LNCaP clone FGC (cell line): ENCODE data around the gene SEMA3G.

Experiments used
- DNase-seq: peaks from one replicate; pipeline ENCODE4 v3.0.0-alpha.2; 2011; ENCODE audit warnings: low read depth
- H3K4me3 ChIP-seq: 2 replicates; pipeline ENCODE4 v1.5.1; 2011; ENCODE audit warnings: mild to moderate bottlenecking, low read depth, low read length, control low read depth
- TF ChIP-seq, protein P1 (sequence below): IDR thresholded peaks from 2 replicates; pipeline ENCODE4 v1.5.1; 2012; ENCODE audit warnings: mild to moderate bottlenecking; ENCODE audit not compliant: control insufficient read depth, insufficient read depth; ENCODE audit errors: extremely low read depth

The SEMA3G gene

DNA sequence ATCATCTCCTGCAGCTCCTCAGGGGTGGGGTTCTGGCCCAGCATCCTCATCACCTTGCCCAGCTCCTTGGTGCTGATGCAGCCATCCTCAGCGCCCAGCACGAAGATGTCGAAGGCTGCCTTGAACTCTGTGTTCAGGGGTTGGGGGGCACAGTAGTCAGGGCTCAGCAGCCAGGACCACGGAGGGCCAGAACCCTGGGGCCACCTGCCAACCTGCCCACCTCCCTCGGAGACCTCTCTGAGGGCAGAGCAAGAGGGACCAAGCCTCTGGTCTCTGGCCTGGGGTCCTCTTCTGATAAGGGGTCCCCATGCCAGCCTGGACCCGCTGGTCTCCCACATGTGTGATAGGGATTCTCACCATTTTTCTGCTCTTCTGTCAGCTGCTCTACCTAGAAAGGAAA lies 7.2 kb upstream of the SEMA3G start:
- DNase-seq: no peak
- TF ChIP-seq, protein P1, sequence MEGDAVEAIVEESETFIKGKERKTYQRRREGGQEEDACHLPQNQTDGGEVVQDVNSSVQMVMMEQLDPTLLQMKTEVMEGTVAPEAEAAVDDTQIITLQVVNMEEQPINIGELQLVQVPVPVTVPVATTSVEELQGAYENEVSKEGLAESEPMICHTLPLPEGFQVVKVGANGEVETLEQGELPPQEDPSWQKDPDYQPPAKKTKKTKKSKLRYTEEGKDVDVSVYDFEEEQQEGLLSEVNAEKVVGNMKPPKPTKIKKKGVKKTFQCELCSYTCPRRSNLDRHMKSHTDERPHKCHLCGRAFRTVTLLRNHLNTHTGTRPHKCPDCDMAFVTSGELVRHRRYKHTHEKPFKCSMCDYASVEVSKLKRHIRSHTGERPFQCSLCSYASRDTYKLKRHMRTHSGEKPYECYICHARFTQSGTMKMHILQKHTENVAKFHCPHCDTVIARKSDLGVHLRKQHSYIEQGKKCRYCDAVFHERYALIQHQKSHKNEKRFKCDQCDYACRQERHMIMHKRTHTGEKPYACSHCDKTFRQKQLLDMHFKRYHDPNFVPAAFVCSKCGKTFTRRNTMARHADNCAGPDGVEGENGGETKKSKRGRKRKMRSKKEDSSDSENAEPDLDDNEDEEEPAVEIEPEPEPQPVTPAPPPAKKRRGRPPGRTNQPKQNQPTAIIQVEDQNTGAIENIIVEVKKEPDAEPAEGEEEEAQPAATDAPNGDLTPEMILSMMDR: no peak
- no peak overlapping the region for H3K4me3 ChIP-seq

DNA sequence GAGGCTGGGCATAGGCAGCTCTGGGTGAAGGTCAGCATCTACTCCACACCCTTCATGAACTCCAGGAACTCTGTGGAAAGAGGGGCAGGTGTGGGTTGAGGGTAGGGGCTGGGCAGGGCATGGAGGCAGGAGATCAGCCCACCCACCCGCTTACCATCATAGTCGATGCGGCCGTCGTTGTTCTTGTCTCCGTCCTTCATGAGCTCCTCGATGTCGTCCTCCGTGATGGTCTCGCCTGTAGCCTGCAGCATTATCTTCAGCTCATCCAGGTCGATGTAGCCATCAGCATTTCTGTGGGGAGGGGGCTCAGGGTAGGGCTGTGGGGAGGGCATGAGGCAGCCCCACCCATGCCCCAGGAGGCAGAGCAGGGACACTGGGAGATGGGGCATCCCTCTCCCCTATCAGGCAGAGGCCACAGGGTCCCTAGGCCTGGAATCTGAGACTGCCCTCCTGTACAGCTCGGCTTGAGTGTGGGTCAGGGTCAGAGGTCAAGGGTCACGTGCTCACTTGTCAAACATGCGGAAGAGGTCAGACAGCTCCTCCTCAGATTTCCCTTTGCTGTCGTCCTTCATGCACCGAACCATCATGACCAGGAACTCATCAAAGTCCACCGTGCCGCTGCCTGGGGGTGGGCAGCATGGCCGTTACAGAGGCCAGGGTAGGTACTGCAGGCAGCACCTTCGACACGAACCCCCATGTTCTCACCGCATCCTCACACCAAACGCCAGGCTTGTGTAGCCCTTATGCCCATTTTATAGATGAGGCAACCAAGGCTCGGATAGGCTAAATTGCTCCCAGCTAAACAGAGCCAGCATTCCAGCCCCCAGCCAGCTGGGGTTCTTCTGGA lies 6.6 kb upstream of the SEMA3G start:
- DNase-seq: no peak
- no peak overlapping the region for H3K4me3 ChIP-seq
- TF ChIP-seq, protein P1: no peak

DNA sequence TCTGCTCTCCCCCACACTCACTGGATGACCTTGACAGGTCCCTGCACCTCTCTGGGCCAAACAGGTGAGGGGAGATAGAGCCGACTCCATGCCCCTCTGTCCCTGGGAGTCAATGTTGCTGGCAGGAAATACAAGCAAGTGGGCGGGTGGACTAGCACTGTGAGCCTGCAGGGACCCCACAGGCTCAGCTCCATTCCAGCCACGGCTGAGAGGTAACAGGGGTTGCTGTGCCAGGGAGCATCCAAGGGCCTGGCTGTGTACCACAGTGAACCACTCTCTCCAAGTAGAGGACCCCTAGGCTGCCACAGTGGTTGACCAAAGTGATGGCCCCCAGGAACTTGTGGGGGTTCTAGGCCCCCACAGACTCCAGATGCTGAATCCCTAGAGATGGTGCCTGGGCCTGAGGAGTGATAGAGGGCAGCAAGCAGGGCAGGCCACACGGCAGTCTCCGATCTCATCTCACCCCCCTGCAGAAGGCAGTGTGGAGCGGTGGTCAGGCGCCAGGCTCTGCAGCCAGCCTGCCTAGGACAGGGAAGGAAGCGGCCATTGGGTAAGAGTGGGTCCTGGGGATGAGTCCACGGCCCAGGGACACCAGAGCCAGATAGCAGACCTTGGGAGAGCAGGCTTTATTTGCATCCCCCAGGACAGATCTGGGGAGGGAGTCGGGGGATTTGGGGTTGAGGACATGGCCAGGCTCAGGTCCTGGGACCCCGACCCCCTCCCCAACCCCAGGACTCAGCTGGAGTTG lies 5.8 kb upstream of the SEMA3G start:
- TF ChIP-seq, protein P1: no peak
- no peak for DNase-seq
- H3K4me3 ChIP-seq: no peak overlapping the region

DNA sequence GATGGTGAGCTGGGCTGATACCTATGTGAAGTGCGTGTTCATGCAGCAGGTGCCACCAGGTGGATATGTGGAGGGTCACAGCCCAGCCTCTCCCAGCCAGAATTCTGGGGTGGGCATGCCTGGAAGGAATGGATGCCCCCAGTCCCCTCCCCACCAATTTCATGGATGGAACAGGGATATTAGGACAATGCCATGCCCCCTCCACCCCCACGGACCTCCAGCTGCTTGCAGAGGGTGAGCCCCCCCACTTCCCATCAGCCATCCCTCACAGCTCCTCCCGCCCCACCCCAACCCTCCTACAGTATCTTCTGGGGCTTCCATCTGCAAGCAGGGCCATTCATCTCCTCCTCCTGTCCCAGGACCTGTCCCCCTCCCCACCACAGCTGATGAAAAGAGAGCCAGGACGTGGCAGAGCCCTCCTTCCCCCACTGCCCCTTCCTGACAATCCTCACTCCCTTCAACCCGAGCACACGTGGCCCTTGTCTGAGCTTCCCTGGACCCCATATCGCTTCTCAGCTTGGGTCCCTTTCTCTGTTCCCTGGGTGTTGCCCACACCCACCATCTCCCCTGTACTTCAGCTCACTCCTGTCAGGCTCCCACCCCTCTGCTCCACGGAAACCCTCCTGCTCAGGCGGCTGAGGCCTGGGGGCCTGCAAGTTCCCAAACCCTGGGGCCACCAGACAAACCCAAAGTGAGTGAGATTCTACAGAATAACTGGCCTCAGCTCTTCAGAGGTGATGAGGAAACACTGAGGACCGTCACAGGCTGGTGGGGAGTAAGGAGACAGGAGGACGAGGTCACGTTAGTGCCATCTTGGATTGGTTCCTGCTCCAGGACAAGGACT lies 2.8 kb upstream of the SEMA3G start:
- TF ChIP-seq, protein P1: no peak
- DNase-seq: no peak
- H3K4me3 ChIP-seq: no peak overlapping the region

DNA sequence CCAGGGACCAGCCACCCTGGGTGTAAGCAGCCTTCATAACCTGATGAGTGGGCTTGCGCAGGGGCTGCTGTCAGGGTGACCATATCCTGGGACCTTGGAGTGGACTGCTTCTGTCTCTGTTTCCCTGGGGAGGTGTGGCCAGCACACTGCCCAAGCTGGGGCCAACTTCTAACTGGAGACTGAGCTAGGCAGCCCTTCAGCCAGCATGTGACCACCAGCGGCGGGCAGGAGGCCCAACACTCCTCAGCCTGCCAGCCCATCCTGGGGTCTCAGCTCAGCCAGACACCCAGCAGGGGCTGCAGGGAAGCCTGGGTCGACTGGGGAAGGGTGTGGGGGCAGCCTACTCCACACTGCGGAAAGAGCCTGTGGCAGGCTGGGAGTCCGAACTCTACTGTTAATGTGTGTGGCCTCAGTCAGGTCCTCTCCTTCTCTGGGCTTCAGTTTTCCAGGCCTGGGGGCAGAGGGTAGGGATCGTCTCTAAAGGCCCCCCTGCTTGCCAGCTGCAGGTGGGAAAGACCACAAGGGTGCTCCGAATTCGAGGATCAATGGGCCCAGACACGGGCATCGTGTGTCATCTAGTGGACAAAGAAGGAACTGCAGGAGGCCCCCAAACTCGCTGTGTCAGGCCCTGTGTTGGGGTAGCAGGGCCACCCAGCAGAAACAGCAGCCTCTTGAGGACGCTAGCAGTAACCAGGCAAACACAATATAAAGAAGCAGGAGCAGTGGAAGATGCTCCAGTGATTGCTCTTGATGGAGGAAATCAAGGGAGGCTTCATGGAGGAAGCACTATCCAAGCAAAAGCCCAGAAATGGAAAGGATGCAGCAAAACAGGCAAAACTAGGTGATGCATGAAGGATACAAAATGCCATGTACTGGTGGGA lies 2.0 kb upstream of the SEMA3G start:
- TF ChIP-seq, protein P1: peak; percentile 84
- DNase-seq: no peak
- no peak overlapping the region for H3K4me3 ChIP-seq

DNA sequence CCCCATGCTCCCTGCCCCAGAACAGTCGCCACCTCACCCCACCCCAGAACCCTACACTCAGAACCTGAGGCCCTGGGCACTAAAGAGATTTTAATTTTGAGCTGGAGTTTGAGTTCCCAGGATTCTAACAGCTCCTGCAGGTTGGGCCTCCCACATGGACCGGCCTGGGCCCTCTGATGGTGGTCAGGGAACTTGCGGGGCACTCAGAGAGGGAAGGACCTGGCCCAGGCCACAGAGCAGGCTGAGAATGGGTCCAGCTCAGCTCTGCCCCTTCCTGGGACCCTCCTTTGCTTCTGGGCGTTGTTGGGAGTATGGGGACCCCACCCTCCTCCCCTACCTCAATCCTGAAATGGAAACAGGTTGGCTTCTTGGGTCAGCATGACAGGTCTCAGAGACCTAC lies 1.1 kb upstream of the SEMA3G start:
- TF ChIP-seq, protein P1: no peak
- DNase-seq: no peak
- H3K4me3 ChIP-seq: no peak overlapping the region
